Mammary epithelial cell (primary cell): ENCODE measurements around the gene YLPM1.

Experiments used
- EZH2 ChIP-seq: IDR thresholded peaks from 2 replicates; pipeline ENCODE4 v1.6.1; 2012; ENCODE audit warnings: low read length, inconsistent platforms, borderline replicate concordance
- TF ChIP-seq, protein P1 (sequence below), 2 donors: IDR thresholded peaks in 1 of 2; conservative IDR thresholded peaks in 1 of 2; 2 replicates each; pipeline ENCODE4 v1.5.1; 2011 to 2012; ENCODE audit warnings: inconsistent platforms in 2 of 2, low read length in 2 of 2, mild to moderate bottlenecking in 2 of 2, control low read depth in 1 of 2, low read depth in 1 of 2; ENCODE audit not compliant: insufficient read depth in 1 of 2; ENCODE audit errors: extremely low read depth in 1 of 2

DNA sequence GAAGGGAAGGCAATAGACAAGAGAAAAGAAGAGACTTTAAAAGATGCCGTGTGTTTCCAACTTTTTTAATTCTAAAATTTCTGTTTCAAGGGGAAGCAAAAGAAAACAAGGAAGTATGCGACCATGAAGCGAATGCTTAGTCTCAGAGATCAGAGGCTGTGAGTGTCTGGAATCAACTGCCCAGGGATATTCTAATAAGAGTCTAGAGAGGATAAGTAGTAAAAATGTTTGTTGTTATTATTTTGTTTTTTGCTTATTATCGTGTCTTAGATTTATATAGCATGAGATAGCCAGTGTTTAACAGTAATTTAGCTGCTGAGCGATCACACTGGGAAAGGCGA is 49.8 kb upstream of the YLPM1 start:
- no peak for TF ChIP-seq EZH2
- TF ChIP-seq, protein P1, sequence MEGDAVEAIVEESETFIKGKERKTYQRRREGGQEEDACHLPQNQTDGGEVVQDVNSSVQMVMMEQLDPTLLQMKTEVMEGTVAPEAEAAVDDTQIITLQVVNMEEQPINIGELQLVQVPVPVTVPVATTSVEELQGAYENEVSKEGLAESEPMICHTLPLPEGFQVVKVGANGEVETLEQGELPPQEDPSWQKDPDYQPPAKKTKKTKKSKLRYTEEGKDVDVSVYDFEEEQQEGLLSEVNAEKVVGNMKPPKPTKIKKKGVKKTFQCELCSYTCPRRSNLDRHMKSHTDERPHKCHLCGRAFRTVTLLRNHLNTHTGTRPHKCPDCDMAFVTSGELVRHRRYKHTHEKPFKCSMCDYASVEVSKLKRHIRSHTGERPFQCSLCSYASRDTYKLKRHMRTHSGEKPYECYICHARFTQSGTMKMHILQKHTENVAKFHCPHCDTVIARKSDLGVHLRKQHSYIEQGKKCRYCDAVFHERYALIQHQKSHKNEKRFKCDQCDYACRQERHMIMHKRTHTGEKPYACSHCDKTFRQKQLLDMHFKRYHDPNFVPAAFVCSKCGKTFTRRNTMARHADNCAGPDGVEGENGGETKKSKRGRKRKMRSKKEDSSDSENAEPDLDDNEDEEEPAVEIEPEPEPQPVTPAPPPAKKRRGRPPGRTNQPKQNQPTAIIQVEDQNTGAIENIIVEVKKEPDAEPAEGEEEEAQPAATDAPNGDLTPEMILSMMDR (conservative IDR thresholded peaks at IDR 0.05 in 1 of 2, IDR thresholded peaks at IDR 0.05 in 1 of 2; ENCODE audit: extremely low read depth in 1 of 2, insufficient read depth in 1 of 2, low read depth in 1 of 2, low read length in 2 of 2) = no peak
